Mesenchymal stem cell (in vitro differentiated cells and primary cell): ENCODE data around the gene INTS15.

Experiments used
- DNase-seq: peaks from one replicate; pipeline ENCODE4 v3.0.0-alpha.2; 2013
- H2AFZ ChIP-seq: one replicate; pipeline ENCODE4 v1.6.1; 2013; ENCODE audit warnings: low read depth, mild to moderate bottlenecking, control low read depth, inconsistent platforms, low read length, moderate library complexity
- H2AK5ac ChIP-seq: 2 replicates; pipeline ENCODE4 v1.6.1; 2013; ENCODE audit warnings: low read length, moderate library complexity, mild to moderate bottlenecking, inconsistent platforms; ENCODE audit not compliant: severe bottlenecking
- H2BK120ac ChIP-seq: one replicate; pipeline ENCODE4 v1.6.1; 2013; ENCODE audit warnings: low read depth, mild to moderate bottlenecking, inconsistent platforms, low read length, moderate library complexity
- H2BK12ac ChIP-seq, 2 experiments: one replicate each; pipeline ENCODE4 v1.6.1; 2013; ENCODE audit warnings: inconsistent platforms in 2 of 2, low read length in 2 of 2, mild to moderate bottlenecking in 2 of 2, moderate library complexity in 2 of 2, control low read depth in 1 of 2
- H2BK15ac ChIP-seq: one replicate; pipeline ENCODE4 v1.6.1; 2013; ENCODE audit warnings: mild to moderate bottlenecking, low read depth, inconsistent platforms; ENCODE audit not compliant: poor library complexity, severe bottlenecking
- H2BK5ac ChIP-seq: 2 replicates; pipeline ENCODE4 v1.6.1; 2013; ENCODE audit warnings: low read depth, mild to moderate bottlenecking, low read length, control low read depth, inconsistent platforms; ENCODE audit not compliant: poor library complexity, severe bottlenecking
- H3K14ac ChIP-seq, 2 experiments: one replicate each; pipeline ENCODE4 v1.6.1; 2013; ENCODE audit warnings: inconsistent platforms in 2 of 2, low read length in 2 of 2, control low read depth in 1 of 2, mild to moderate bottlenecking in 1 of 2, moderate library complexity in 1 of 2
- H3K18ac ChIP-seq, 2 experiments: one replicate each; pipeline ENCODE4 v1.6.1; 2013; ENCODE audit warnings: inconsistent platforms in 2 of 2, low read length in 2 of 2, control low read depth in 1 of 2, low read depth in 1 of 2, mild to moderate bottlenecking in 1 of 2
- H3K23ac ChIP-seq, 2 experiments: one replicate each; pipeline ENCODE4 v1.6.1; 2013; ENCODE audit warnings: inconsistent platforms in 2 of 2, low read length in 2 of 2, mild to moderate bottlenecking in 2 of 2, moderate library complexity in 2 of 2, control low read depth in 1 of 2
- H3K27ac ChIP-seq: 2 replicates; pipeline ENCODE4 v1.5.1; 2013; ENCODE audit warnings: mild to moderate bottlenecking, moderate library complexity, low read length, control low read depth, inconsistent platforms; ENCODE audit not compliant: poor library complexity, severe bottlenecking
- H3K27me3 ChIP-seq, 2 experiments: 2 replicates each; pipeline versions ENCODE4 v1.6.1 to v1.7.0; 2013; ENCODE audit warnings: low read length in 2 of 2, mild to moderate bottlenecking in 2 of 2, moderate library complexity in 2 of 2, control low read depth in 1 of 2, inconsistent platforms in 1 of 2; ENCODE audit not compliant: control insufficient read depth in 1 of 2, insufficient read depth in 1 of 2
- H3K36me3 ChIP-seq, 2 experiments: 2 replicates each; pipeline versions ENCODE4 v1.6.1 to v1.7.0; 2013; ENCODE audit warnings: low read length in 2 of 2, control low read depth in 1 of 2, inconsistent platforms in 1 of 2, low read depth in 1 of 2, mild to moderate bottlenecking in 1 of 2; ENCODE audit not compliant: insufficient read depth in 2 of 2, control insufficient read depth in 1 of 2
- H3K4ac ChIP-seq, 2 experiments: one replicate each; pipeline ENCODE4 v1.6.1; 2013; ENCODE audit warnings: inconsistent platforms in 2 of 2, low read length in 2 of 2, mild to moderate bottlenecking in 2 of 2, moderate library complexity in 2 of 2, control low read depth in 1 of 2, low read depth in 1 of 2
- H3K4me1 ChIP-seq: 2 replicates; pipeline ENCODE4 v1.6.1; 2013; ENCODE audit warnings: low read depth, low read length, control low read depth; ENCODE audit not compliant: control insufficient read depth, insufficient read depth
- H3K4me2 ChIP-seq: 2 replicates; pipeline ENCODE4 v1.6.1; 2013; ENCODE audit warnings: low read length, mild to moderate bottlenecking, inconsistent platforms; ENCODE audit not compliant: poor library complexity, severe bottlenecking
- H3K4me3 ChIP-seq, 2 experiments: 2 replicates each; pipeline versions ENCODE4 v1.5.1 to v1.7.0; 2013; ENCODE audit warnings: low read length in 2 of 2, mild to moderate bottlenecking in 2 of 2, control low read depth in 1 of 2, low read depth in 1 of 2; ENCODE audit not compliant: insufficient read depth in 1 of 2
- H3K79me1 ChIP-seq: replicated peaks from 2 replicates; pipeline ENCODE4 v1.6.1; 2013; ENCODE audit warnings: mild to moderate bottlenecking, control low read depth, low read length, inconsistent platforms; ENCODE audit not compliant: poor library complexity, severe bottlenecking
- H3K9ac ChIP-seq: 2 replicates; pipeline ENCODE4 v1.7.0; 2013; ENCODE audit warnings: mild to moderate bottlenecking, low read length, moderate library complexity
- H3K9me3 ChIP-seq: 2 replicates; pipeline ENCODE4 v1.7.0; 2013; ENCODE audit warnings: mild to moderate bottlenecking, low read length; ENCODE audit not compliant: control insufficient read depth
- H4K8ac ChIP-seq: one replicate; pipeline ENCODE4 v1.6.1; 2013; ENCODE audit warnings: inconsistent platforms, mild to moderate bottlenecking, low read length, moderate library complexity
- H4K91ac ChIP-seq: one replicate; pipeline ENCODE4 v1.6.1; 2013; ENCODE audit warnings: mild to moderate bottlenecking, low read length, inconsistent platforms
- WGBS: methylation state at CpG from one replicate; pipeline ENCODE4 v1.1.7; 2013; ENCODE audit warnings: mixed read lengths; 5-methylcytosine and 5-hydroxymethylcytosine counted together

Gene INTS15

DNA sequence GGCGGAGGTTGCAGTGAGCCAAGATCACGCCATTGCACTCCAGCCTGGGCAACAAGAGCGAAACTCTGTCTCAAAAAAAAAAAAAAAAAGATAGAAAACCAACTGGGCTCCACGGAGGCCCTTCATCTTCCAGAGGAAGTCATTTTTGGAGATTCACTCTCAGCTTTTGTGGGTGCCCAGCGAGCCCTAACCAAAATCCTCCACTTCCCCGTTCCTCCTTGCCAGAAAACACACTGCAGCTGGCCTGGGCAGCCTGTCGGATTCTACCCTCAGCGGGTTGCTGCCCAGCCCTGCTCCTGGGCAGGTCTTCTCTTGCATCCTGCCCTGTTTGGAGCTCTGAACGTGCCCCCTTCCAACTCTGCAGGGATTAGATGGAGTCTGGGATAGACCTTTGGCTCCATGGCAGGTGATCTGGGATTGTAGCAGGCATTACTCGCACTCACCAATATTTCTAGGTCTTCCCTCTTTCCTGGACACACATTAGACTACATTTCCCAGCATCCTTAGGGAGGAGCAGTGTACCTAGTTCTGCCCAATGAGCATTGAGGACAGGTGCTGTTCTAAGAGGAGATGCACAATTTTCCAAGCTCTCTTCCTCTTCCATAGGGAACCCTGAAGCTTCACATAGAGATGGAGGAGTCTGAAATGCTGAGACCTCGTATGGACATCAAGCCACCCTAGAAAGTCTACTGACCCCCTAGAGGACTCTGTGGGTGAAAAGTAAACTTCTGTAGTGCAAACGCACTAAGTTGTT, 43.1 kb upstream of the INTS15 start:
- Histone ChIP-seq H3K18ac (no peak overlapping the region), H2BK120ac (no peak overlapping the region), H4K91ac (no peak overlapping the region), H3K4me1 (no peaks in the 10 kb centered on the region), H4K8ac (no peak overlapping the region), H3K79me1 (no peaks in the 10 kb centered on the region), H3K4me2 (no peak overlapping the region), H3K27ac (no peak overlapping the region), H2AK5ac (no peak overlapping the region), H3K27me3 (peaks cover 0 to 22% of the 10 kb centered on the region in 2 experiments), H3K9me3 (no peaks in the 10 kb centered on the region), H3K14ac (no peak overlapping the region), H3K9ac (no peak overlapping the region), H3K23ac (no peak overlapping the region), H3K4ac (no peak overlapping the region), H2AFZ (no peak overlapping the region), H2BK12ac (no peak overlapping the region), H3K36me3 (no peaks in the 10 kb centered on the region), H2BK5ac (peak overlapping the region; percentile 22), H2BK15ac (no peak overlapping the region), H3K4me3 (no peak overlapping the region)
- DNase-seq: no peak
- 87% methylated on average over 10 of the region's 12 CpGs for WGBS

DNA sequence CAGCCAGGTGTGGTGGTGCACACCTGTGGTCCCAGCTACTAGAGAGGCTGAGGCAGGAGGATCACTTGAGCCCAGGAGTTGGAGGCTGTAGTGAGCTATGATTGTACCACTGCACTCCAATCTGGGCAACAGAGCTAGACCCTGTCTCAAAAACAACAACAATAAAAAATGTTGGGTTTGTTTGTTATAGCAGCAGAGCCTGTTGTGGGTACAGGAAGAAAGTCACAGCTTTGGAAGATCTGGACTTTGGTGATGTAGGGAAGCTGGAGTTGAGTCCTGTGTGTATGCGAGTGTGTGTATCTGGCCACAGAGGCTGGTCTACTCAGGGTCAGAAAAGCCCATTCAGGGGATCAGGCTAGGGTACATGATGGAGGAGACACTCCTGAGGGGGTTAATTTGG, 42.4 kb upstream of the INTS15 start:
- no peak overlapping the region for H4K8ac ChIP-seq
- peaks cover 0 to 20% of the 10 kb centered on the region in 2 experiments for H3K27me3 ChIP-seq
- no peak overlapping the region for H3K18ac ChIP-seq
- H3K27ac ChIP-seq: no peak overlapping the region
- no peak overlapping the region for H3K23ac ChIP-seq
- H3K9me3 ChIP-seq: no peaks in the 10 kb centered on the region
- no peak overlapping the region for H4K91ac ChIP-seq
- no peak overlapping the region for H2BK5ac ChIP-seq
- H3K9ac ChIP-seq: no peak overlapping the region
- 100% methylated on average over 1 of the region's 1 CpG for WGBS
- H2BK120ac ChIP-seq: no peak overlapping the region
- no peak overlapping the region for H3K14ac ChIP-seq
- DNase-seq: no peak
- H2BK15ac ChIP-seq: no peak overlapping the region
- H3K4ac ChIP-seq: no peak overlapping the region
- no peaks in the 10 kb centered on the region for H3K4me1 ChIP-seq
- H2AFZ ChIP-seq: no peak overlapping the region
- no peak overlapping the region for H3K4me3 ChIP-seq
- H2BK12ac ChIP-seq: no peak overlapping the region
- no peaks in the 10 kb centered on the region for H3K79me1 ChIP-seq
- no peak overlapping the region for H3K4me2 ChIP-seq
- H3K36me3 ChIP-seq: no peaks in the 10 kb centered on the region
- H2AK5ac ChIP-seq: no peak overlapping the region

DNA sequence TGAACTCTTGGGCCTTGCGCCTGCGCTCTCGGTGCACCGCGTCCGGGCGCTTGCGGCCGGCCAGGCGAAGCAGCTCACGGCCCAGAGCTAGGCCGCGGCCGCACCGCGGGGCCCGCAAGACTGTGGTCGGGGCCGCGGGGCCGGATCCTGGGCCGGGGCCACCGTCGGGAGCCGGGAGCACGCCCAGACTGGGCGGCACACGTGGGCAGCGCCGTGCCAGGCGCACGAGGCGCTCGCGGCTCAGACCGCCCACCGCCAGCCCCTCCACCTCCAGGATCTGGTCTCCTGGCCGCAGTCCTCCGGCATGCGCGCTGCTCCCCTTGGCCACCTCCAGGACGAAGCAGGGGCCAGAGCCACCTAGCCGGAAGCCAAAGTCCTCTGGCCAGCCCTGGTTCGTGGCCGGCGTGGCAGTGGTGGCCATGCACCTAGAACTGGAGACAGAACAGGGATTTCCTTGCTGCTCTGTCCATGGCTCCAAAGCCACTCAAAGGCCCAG, 38.8 kb upstream of the INTS15 start, which contains the start of gene GRID2IP:
GRID2IP (minus strand) TSS at position 446 of the 496 bp plus-strand sequence; CDS start at position 421, 25 bp downstream.
- H2AFZ ChIP-seq: no peak within 1 kb of the TSS
- H2BK120ac ChIP-seq: no peak within 1 kb of the TSS
- H3K27ac ChIP-seq: no peak within 1 kb of the TSS
- H3K4ac ChIP-seq: no peak within 1 kb of the TSS
- no peak within 1 kb of the TSS for H3K18ac ChIP-seq
- no peak within 1 kb of the TSS for H3K9ac ChIP-seq
- H3K27me3 ChIP-seq: peaks cover 4 to 6% of the 10 kb centered on the region in 2 experiments
- H3K79me1 ChIP-seq: no peaks in the 10 kb centered on the region
- H2BK5ac ChIP-seq: no peak within 1 kb of the TSS
- 88% methylated on average over 42 of the region's 46 CpGs for WGBS
- H2BK15ac ChIP-seq: no peak within 1 kb of the TSS
- no peak within 1 kb of the TSS for H3K4me3 ChIP-seq
- no peak within 1 kb of the TSS for H3K23ac ChIP-seq
- DNase-seq: no peak
- H4K8ac ChIP-seq: no peak within 1 kb of the TSS
- no peak within 1 kb of the TSS for H2AK5ac ChIP-seq
- H3K4me2 ChIP-seq: no peak within 1 kb of the TSS
- H3K9me3 ChIP-seq: no peaks in the 10 kb centered on the region
- H4K91ac ChIP-seq: no peak within 1 kb of the TSS
- no peak within 1 kb of the TSS for H3K14ac ChIP-seq
- no peaks in the 10 kb centered on the region for H3K4me1 ChIP-seq
- H3K36me3 ChIP-seq: no peaks in the 10 kb centered on the region
- H2BK12ac ChIP-seq: no peak within 1 kb of the TSS

DNA sequence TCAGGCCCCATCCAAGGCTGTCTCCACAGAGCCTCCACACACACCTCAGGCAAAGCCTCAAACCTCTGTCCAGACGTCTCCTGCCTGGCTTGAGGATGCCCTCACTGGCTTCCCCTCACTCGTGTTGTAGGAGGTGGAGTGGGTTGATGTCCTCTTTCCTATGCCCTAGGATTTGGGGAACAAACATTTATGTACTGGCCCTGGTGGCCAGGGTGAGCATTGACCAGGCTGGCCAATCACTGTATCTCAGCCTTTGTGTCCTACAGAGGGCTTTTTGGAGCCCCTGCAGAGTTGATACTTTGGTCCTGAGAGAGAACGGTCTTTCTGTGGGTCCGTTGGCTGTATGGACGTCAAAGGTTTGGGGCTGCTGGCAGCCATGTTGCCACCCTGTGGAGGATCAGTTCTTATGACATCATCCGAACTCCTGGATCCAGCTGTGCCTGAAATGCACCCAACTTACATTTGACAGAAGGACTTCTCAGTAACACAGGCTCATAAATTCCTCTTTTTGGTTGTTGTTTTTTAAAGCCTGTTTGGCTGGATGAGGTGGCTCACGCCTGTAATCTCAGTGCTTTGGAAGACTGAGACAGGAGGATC, 36.3 kb upstream of the INTS15 start:
- Histone ChIP-seq H3K4ac (no peak overlapping the region), H3K27me3 (peaks cover 0 to 4% of the 10 kb centered on the region in 2 experiments), H2BK15ac (no peak overlapping the region), H4K91ac (no peak overlapping the region), H3K4me1 (no peaks in the 10 kb centered on the region), H3K18ac (no peak overlapping the region), H3K9ac (no peak overlapping the region), H2AFZ (no peak overlapping the region), H3K23ac (no peak overlapping the region), H3K36me3 (no peaks in the 10 kb centered on the region), H4K8ac (no peak overlapping the region), H3K79me1 (no peaks in the 10 kb centered on the region), H3K9me3 (no peaks in the 10 kb centered on the region), H2BK120ac (no peak overlapping the region), H2AK5ac (no peak overlapping the region), H3K4me3 (no peak overlapping the region), H2BK5ac (no peak overlapping the region), H2BK12ac (no peak overlapping the region), H3K14ac (no peak overlapping the region), H3K4me2 (no peak overlapping the region), H3K27ac (no peak overlapping the region)
- 80% methylated on average over 6 of the region's 7 CpGs for WGBS
- no peak for DNase-seq
